HepG2 (cell line): ENCODE measurements around the gene NDST1. TPM values are rescaled to one million over a fixed set of nuclear protein-coding genes. Genes with fewer than 3 reads are reported as not detected.

ENCODE experiments used
- ARID2 ChIP-seq: sonication (generic); formaldehyde crosslinking; IDR thresholded peaks from 2 replicates; pipeline ENCODE4 v1.8.1; 2022; ENCODE audit warnings: mild to moderate bottlenecking, missing genetic modification reagents, borderline replicate concordance
- ARNTL ChIP-seq: sonication (generic); formaldehyde crosslinking; IDR thresholded peaks from 2 replicates; pipeline ENCODE4 v1.4.0; 2020; ENCODE audit warnings: mild to moderate bottlenecking, missing genetic modification reagents
- CEBPG ChIP-seq: IDR thresholded peaks from 2 replicates; pipeline ENCODE4 v1.6.1; 2016
- ESRRA ChIP-seq: sonication (generic); formaldehyde crosslinking; IDR thresholded peaks from 2 replicates; pipeline ENCODE4 v1.5.1; 2020; ENCODE audit warnings: mild to moderate bottlenecking, low read depth, missing genetic modification reagents
- HHEX ChIP-seq: IDR thresholded peaks from 2 replicates; pipeline ENCODE4 v1.6.1; 2016; ENCODE audit warnings: control low read depth
- HNF1A ChIP-seq, 2 experiments: sonication (generic) in 1 of 2; formaldehyde crosslinking in 1 of 2; IDR thresholded peaks; 2 replicates each; pipeline versions ENCODE4 v1.4.0 to v1.6.1; 2016 to 2020; ENCODE audit warnings: borderline replicate concordance in 1 of 2, low read depth in 1 of 2, mild to moderate bottlenecking in 1 of 2, missing genetic modification reagents in 1 of 2
- MXD3 ChIP-seq: IDR thresholded peaks from 2 replicates; pipeline ENCODE4 v1.6.1; 2016; ENCODE audit warnings: mild to moderate bottlenecking, missing biosample characterization, missing genetic modification reagents
- TBP ChIP-seq: sonication (generic); formaldehyde crosslinking; IDR thresholded peaks from 2 replicates; pipeline ENCODE4 v1.5.0; 2020; ENCODE audit warnings: missing genetic modification reagents
- ZBTB4 ChIP-seq: sonication (generic); formaldehyde crosslinking; IDR thresholded peaks from 2 replicates; pipeline ENCODE4 v1.4.0; 2020; ENCODE audit warnings: missing genetic modification reagents, mild to moderate bottlenecking, borderline replicate concordance
- ZFP36L2 ChIP-seq: sonication (generic); formaldehyde crosslinking; IDR thresholded peaks from 2 replicates; pipeline ENCODE4 v1.4.0; 2020; ENCODE audit warnings: missing genetic modification reagents
- ZFX ChIP-seq: sonication (generic); formaldehyde crosslinking; IDR thresholded peaks from 2 replicates; pipeline ENCODE4 v1.4.0; 2020; ENCODE audit warnings: mild to moderate bottlenecking, low read depth, missing genetic modification reagents, moderate library complexity
- ZNF558 ChIP-seq: sonication (generic); formaldehyde crosslinking; IDR thresholded peaks from 2 replicates; pipeline ENCODE4 v1.9.0; 2022; ENCODE audit warnings: mild to moderate bottlenecking, missing genetic modification reagents, borderline replicate concordance
- ZNF597 ChIP-seq: sonication (generic); formaldehyde crosslinking; IDR thresholded peaks from 2 replicates; pipeline ENCODE4 v1.5.0; 2020; ENCODE audit warnings: missing genetic modification reagents
- ZNF598 ChIP-seq: sonication (generic); formaldehyde crosslinking; IDR thresholded peaks from 2 replicates; pipeline ENCODE4 v1.5.1; 2020; ENCODE audit warnings: mild to moderate bottlenecking, missing genetic modification reagents, borderline replicate concordance
- ZNF687 ChIP-seq: sonication (generic); formaldehyde crosslinking; IDR thresholded peaks from 2 replicates; pipeline ENCODE4 v1.5.1; 2020; ENCODE audit warnings: mild to moderate bottlenecking, missing genetic modification reagents, moderate library complexity
- polyA plus RNA-seq, 8 experiments: library from polyadenylated mRNA; depleted of rRNA in 3 of 8; stranded (reverse) in 7 of 8; unstranded in 1 of 8; fragments of >200 nt; fragmentation: Illumina TruSeq in 4 of 8; extraction: Trizol in 4 of 8; gene quantifications; 2 replicates each; pipeline versions ENCODE4 v1.2.1 to v1.2.3, GENCODE V29; 2011 to 2016; ENCODE audit warnings: low read depth in 4 of 8, missing spikeins in 1 of 8, mixed read lengths in 1 of 8; ENCODE audit not compliant: insufficient read depth in 1 of 8
- total RNA-seq, 5 experiments: library from RNA; depleted of rRNA; stranded (reverse); fragments of >200 nt; fragmentation: Illumina TruSeq; extraction: Trizol; gene quantifications; 2 replicates each; pipeline ENCODE4 v1.2.3, GENCODE V29; 2016; ENCODE audit warnings: low read depth in 1 of 5

The NDST1 gene
- total and polyA plus RNA-seq, 2 of the 13 experiments (the other 11 are each of a cell fraction or from before 2014, with no cell fraction given), result 23.8 to 26.2 TPM

GRCh38 chr5:150575745-150576448, 68.0 kb downstream of the NDST1 start (continued):
- no peak for TF ChIP-seq ZFP36L2 (CRISPR knock-in tag)
- no peak for TF ChIP-seq ZNF558
- TF ChIP-seq CEBPG (CRISPR knock-in tag), result no peak
- TF ChIP-seq TBP (CRISPR knock-in tag), result no peak
- no peak for TF ChIP-seq ARID2 (CRISPR knock-in tag)
- no peak for TF ChIP-seq HNF1A (IDR thresholded peaks at IDR 0.05; ENCODE audit: low read depth)
- TF ChIP-seq HNF1A (CRISPR knock-in tag; IDR thresholded peaks at IDR 0.05; ENCODE audit: borderline replicate concordance), result 0 out of 2 replicates have a peak, but pooled peaks have one; percentile 20
- TF ChIP-seq MXD3 (CRISPR knock-in tag), result no peak
- no peak for TF ChIP-seq ZNF598 (CRISPR knock-in tag)
- TF ChIP-seq HHEX (CRISPR knock-in tag), result no peak
- TF ChIP-seq ZNF687 (CRISPR knock-in tag), result peak; percentile 18; the same call in 1 of the 2 replicates
- no peak for TF ChIP-seq ARNTL
- no peak for TF ChIP-seq ZBTB4 (CRISPR knock-in tag)
- TF ChIP-seq ZFX, result peak; percentile 25; the same call in 1 of the 2 replicates
- TF ChIP-seq ESRRA (CRISPR knock-in tag), result no peak
- TF ChIP-seq ZNF597 (CRISPR knock-in tag), result no peak
